Measurements from ENCODE around the gene LIPC. TPM values are rescaled to one million over a fixed set of nuclear protein-coding genes. Genes with fewer than 3 reads are reported as not detected.

LIPC gene
- total RNA-seq, 1 experiment from 2014 or later: not detected

- BruUV-seq (replicated peaks): no TSS peak
- Mint-ChIP-seq H3K4me1 (ENCODE audit: insufficient read depth, unreplicated experiment) (no peaks in the 10 kb centered on the region), H3K27me3 (ENCODE audit: insufficient read depth, unreplicated experiment) (no peaks in the 10 kb centered on the region), H3K9me3 (ENCODE audit: unreplicated experiment) (peaks cover 26% of the 10 kb centered on the region), H3K27ac (ENCODE audit: low read depth, unreplicated experiment) (no peak overlapping the region), H3K4me3 (ENCODE audit: unreplicated experiment) (no peak overlapping the region), H3K36me3 (ENCODE audit: insufficient read depth, unreplicated experiment) (no peaks in the 10 kb centered on the region)
- TF ChIP-seq, protein P1, sequence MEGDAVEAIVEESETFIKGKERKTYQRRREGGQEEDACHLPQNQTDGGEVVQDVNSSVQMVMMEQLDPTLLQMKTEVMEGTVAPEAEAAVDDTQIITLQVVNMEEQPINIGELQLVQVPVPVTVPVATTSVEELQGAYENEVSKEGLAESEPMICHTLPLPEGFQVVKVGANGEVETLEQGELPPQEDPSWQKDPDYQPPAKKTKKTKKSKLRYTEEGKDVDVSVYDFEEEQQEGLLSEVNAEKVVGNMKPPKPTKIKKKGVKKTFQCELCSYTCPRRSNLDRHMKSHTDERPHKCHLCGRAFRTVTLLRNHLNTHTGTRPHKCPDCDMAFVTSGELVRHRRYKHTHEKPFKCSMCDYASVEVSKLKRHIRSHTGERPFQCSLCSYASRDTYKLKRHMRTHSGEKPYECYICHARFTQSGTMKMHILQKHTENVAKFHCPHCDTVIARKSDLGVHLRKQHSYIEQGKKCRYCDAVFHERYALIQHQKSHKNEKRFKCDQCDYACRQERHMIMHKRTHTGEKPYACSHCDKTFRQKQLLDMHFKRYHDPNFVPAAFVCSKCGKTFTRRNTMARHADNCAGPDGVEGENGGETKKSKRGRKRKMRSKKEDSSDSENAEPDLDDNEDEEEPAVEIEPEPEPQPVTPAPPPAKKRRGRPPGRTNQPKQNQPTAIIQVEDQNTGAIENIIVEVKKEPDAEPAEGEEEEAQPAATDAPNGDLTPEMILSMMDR (IDR thresholded peaks at IDR 0.05; ENCODE audit: unreplicated experiment): no peak
- ChIA-PET POLR2A (interaction anchor here (0.6 kb wide), 1 partner anchor 188 kb away, joined by 4 read pairs; no protein-coding TSS in a partner anchor), CTCF (interaction anchor here (0.6 kb wide), 1 partner anchor 54 kb away, joined by 5 read pairs; no protein-coding TSS in a partner anchor)
- DNase-seq (ENCODE audit: unreplicated experiment): no peak
- intact Hi-C loops (cut with micrococcal nuclease): no loop called here
Measured at GRCh38 chr15:58582160-58582559, 150.4 kb downstream of the LIPC start.

- intact Hi-C loops (cut with micrococcal nuclease): no loop called here
- Mint-ChIP-seq H3K4me3 (ENCODE audit: unreplicated experiment) (no peak overlapping the region), H3K9me3 (ENCODE audit: unreplicated experiment) (peaks cover 26% of the 10 kb centered on the region), H3K4me1 (ENCODE audit: insufficient read depth, unreplicated experiment) (no peaks in the 10 kb centered on the region), H3K36me3 (ENCODE audit: insufficient read depth, unreplicated experiment) (no peaks in the 10 kb centered on the region), H3K27me3 (ENCODE audit: insufficient read depth, unreplicated experiment) (no peaks in the 10 kb centered on the region), H3K27ac (ENCODE audit: low read depth, unreplicated experiment) (no peak overlapping the region)
- TF ChIP-seq, protein P1 (IDR thresholded peaks at IDR 0.05; ENCODE audit: unreplicated experiment): no peak
- DNase-seq (ENCODE audit: unreplicated experiment): no peak
- no TSS peak for BruUV-seq (replicated peaks)
- POLR2A ChIA-PET: interaction anchor here (0.8 kb wide), 1 partner anchor 9 kb away, joined by 3 read pairs; no protein-coding TSS in a partner anchor
- CTCF ChIA-PET: interaction anchor here (0.6 to 1.1 kb wide), 3 partner anchors 21 to 357 kb away, joined by 3 read pairs; no protein-coding TSS in a partner anchor
Measured at GRCh38 chr15:58583171-58583908, 151.5 kb downstream of the LIPC start.

DNA sequence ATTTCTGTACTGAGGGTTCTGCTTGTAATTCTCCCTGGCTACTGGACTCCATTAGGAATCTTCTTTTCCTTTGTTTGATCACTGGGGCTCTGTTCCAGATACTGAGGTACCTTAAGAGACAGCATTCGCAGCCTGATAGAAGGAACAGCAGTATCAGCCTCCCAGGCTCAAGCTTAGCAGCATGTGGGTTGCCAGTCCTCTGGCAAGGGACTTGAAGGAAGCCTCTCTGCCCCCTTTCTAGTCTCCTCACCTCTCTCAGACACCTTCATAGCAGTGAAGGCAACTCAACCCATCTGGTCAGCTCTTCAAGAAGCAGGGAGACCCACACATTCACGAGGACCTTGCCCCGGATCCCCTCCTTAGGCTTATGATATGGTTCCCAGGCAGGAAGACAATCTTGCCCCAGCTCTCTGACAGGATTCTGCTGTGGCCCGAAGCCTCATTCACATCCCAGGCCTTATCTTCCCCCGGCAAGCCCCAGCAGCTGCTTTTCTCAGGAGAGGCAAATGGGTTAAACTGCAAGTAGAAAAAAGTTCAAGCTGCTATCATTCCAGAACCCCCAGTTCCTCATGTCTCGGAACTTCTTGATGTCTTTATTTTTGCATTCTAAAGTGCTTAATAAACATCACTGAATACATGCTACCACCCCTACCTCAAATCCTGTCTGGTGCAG lies 153.1 kb downstream of the LIPC start:
- Mint-ChIP-seq H3K4me1 (ENCODE audit: insufficient read depth, unreplicated experiment) (no peaks in the 10 kb centered on the region), H3K27ac (ENCODE audit: low read depth, unreplicated experiment) (no peak overlapping the region), H3K9me3 (ENCODE audit: unreplicated experiment) (peaks cover 26% of the 10 kb centered on the region), H3K4me3 (ENCODE audit: unreplicated experiment) (no peak overlapping the region), H3K36me3 (ENCODE audit: insufficient read depth, unreplicated experiment) (no peaks in the 10 kb centered on the region), H3K27me3 (ENCODE audit: insufficient read depth, unreplicated experiment) (no peaks in the 10 kb centered on the region)
- no TSS peak for BruUV-seq (replicated peaks)
- DNase-seq (ENCODE audit: unreplicated experiment): no peak
- CTCF ChIA-PET: interaction anchor here (0.6 to 1.1 kb wide), 2 partner anchors 358 to 391 kb away, joined by 3 read pairs; no protein-coding TSS in a partner anchor
- POLR2A ChIA-PET: interaction anchor here (0.6 to 1.0 kb wide), 3 partner anchors 10 to 186 kb away, joined by 3 to 4 read pairs (median 3); partner anchors contain the start of gene MINDY2
- intact Hi-C loops (cut with micrococcal nuclease): no loop called here
- TF ChIP-seq, protein P1 (IDR thresholded peaks at IDR 0.05; ENCODE audit: unreplicated experiment): no peak

Measured in MCF 10A (cell line).